GM12891 (cell line): Measurements from ENCODE around the gene KLF3. TPM values are rescaled to one million over a fixed set of nuclear protein-coding genes. Genes with fewer than 3 reads are reported as not detected.
"Not testable (repeated sequence)": the region's sequence is repeated elsewhere in the genome, so short reads cannot be mapped to it uniquely, and the experiment has no call there.

Experiments used
- DNase-seq: peaks from one replicate; pipeline ENCODE4 v3.0.0; 2011; ENCODE audit warnings: low spot score; ENCODE audit not compliant: insufficient read length
- FAIRE-seq: peaks from 2 replicates; lab custom pipeline; 2011; peaks lifted over from hg19 to GRCh38; lab: Jason Lieb, UNC
- PAX5 ChIP-seq: IDR thresholded peaks from 2 replicates; pipeline ENCODE4 v1.6.1; 2011; ENCODE audit warnings: low read length, moderate library complexity, mild to moderate bottlenecking; ENCODE audit not compliant: insufficient read depth, severe bottlenecking
- POLR2A ChIP-seq: IDR thresholded peaks from 2 replicates; pipeline ENCODE4 v1.6.1; 2011; ENCODE audit warnings: low read depth, low read length, control low read depth
- POLR2AphosphoS5 ChIP-seq: IDR thresholded peaks from 2 replicates; pipeline ENCODE4 v1.6.1; 2011; ENCODE audit warnings: low read depth, low read length, control low read depth
- POU2F2 ChIP-seq: IDR thresholded peaks from 2 replicates; pipeline ENCODE4 v1.6.1; 2011; ENCODE audit warnings: low read depth, mild to moderate bottlenecking, control low read depth, low read length, moderate library complexity
- SPI1 ChIP-seq: IDR thresholded peaks from 2 replicates; pipeline ENCODE4 v1.6.1; 2011; ENCODE audit warnings: low read depth, low read length, control low read depth
- TAF1 ChIP-seq: IDR thresholded peaks from 2 replicates; pipeline ENCODE4 v1.6.1; 2011; ENCODE audit warnings: low read depth, low read length, control low read depth
- polyA plus RNA-seq: library from polyadenylated mRNA; unstranded; fragments of >200 nt; gene quantifications from one replicate; pipeline ENCODE4 v1.2.1, GENCODE V29; 2012; ENCODE audit warnings: low read depth, missing spikeins, inconsistent platforms; ENCODE audit not compliant: missing spikeins

The KLF3 gene
- polyA plus RNA-seq: 14.5 TPM

DNA sequence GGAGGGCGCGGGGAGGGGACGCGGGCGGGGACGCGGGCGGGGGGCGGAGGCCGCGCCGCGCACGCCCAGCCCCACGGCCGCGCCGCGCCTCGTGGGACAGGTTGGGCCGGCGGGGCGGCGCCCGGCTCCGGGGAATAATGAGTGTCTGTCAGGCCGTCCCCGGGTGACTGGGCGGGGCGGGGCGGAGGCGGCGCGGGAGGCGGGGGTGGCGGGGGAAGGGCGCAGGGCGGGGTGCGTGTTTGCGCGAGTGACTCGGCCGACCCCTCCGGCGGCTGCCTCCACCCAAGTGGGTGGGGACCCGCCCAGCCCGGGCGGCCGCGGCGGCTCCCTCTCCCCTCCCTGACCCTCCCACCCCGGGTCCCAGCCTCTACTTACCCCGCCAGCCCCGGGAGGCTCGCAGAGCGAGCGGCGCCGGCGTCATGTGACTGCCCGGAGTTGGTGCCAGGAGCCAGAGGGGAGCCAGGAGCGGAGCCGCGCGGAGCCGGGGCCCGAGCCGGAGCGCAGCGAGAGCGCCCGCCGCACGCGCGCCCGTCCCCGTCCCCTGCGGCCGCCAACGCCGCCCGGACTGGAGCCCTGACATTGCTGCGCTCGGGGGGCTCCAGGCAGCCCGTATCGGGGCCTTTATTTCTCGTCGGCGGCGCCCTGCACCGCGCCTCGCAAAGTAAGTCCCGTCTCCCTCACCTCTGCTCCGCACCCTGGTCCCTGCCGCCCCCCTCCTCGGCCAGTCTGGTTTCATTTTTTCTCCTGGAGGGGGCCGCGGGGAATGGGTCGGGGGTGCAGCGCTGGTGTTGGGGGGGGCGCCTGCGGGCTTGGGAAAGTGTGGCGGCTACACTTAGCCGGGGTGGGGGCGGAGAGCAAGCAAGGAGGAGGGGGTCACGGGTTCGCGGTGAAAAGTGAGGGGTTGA, at the start of gene KLF3:
KLF3 (plus strand) TSS at position 399 of the 905 bp plus-strand sequence. CDS start 16,427 bp downstream, outside the sequence.
- FAIRE-seq: peak; percentile 26
- peak; percentile 70 for DNase-seq
- TF ChIP-seq POU2F2 (no peak), POLR2AphosphoS5 (no peak), POLR2A (no peak), TAF1 (peak; percentile 17; the same call in 1 of the 2 replicates)

- FAIRE-seq (no peak), DNase-seq (no peak)
- TF ChIP-seq POU2F2 (no peak), TAF1 (no peak)
These were observed 49.8 kb upstream of the KLF3 start for GRCh38 chr4:38614231-38614630.

DNA sequence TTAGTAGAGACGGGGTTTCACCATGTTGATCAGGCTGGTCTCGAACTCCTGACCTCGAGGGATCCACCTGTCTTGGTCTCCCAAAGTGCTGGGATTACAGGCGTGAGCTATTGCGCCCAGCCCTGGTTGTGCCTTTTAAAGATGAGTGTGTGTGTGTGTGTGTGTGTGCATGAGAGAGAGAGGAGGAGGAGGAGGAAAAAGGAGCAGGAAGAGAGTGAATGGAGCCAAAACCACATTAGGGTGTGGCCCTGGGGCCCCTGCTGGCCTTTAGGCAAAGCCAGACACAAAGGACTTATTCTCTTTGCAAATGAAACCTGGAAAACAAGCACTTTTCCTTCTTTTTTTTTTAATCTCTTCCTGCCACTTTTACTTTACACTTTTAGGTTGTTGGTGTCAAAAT, 48.2 kb upstream of the KLF3 start:
- TF ChIP-seq POLR2A (no peak), SPI1 (no peak), TAF1 (no peak), POLR2AphosphoS5 (no peak), PAX5 (no peak), POU2F2 (no peak)
- DNase-seq (no peak), FAIRE-seq (no peak)

- FAIRE-seq (no peak), DNase-seq (no peak)
- no peak for TF ChIP-seq POLR2A
- TF ChIP-seq POU2F2: no peak
- TF ChIP-seq SPI1: no peak
- TF ChIP-seq PAX5: no peak
- TF ChIP-seq POLR2AphosphoS5: no peak
- no peak for TF ChIP-seq TAF1
These were observed 45.5 kb upstream of the KLF3 start for GRCh38 chr4:38618505-38618904.

DNA sequence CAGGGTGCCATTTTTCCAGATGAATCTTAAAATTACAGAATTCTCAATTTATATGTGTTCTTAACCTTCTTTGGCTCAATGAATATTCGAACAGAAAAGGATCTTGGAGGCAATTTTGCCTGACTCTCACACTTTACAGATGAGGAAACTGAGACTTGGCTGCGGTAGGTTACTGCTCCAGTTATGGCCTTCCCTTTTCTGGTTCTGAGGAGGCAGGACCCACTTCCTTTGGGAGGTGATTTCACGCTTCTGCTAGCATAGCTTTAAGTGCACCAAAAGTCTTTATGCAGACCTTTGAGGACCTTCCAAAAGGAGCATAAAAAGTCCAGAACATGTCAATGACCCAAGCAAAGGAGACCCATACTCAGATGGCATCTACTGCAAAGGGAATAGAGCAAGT, 44.7 kb upstream of the KLF3 start:
- no peak for DNase-seq
- FAIRE-seq: no peak
- TF ChIP-seq POLR2A: no peak
- no peak for TF ChIP-seq TAF1
- TF ChIP-seq POU2F2: no peak
- TF ChIP-seq PAX5: no peak
- no peak for TF ChIP-seq SPI1
- no peak for TF ChIP-seq POLR2AphosphoS5

GRCh38 chr4:38620065-38620464, 43.9 kb upstream of the KLF3 start:
- FAIRE-seq (no peak), DNase-seq (no peak)
- no peak for TF ChIP-seq POU2F2
- no peak for TF ChIP-seq SPI1
- no peak for TF ChIP-seq POLR2A
- TF ChIP-seq TAF1: no peak
- no peak for TF ChIP-seq PAX5
- TF ChIP-seq POLR2AphosphoS5: no peak

DNA sequence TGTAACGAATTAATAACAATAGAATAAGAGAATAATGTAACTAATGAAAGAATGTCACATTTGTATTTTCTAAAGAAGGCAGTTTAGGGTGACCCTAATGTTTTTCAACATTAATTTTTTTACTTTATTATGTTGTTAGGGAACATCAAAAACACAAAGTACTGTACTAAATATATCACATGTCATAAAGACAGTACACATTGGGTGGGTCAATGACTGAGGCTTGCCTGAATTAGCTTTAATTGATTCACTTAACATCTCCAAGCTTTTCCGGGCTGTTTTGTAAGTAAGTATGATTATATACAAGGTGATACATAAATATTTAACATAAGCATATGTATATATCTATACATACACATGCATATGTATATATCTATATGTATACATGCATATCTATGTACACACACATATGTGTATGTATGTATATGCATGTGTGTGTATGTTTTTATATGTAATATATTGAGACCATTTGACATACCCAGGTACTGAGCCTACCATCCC, 43.4 kb upstream of the KLF3 start:
- FAIRE-seq (no peak), DNase-seq (no peak)
- TF ChIP-seq TAF1 (no peak), PAX5 (no peak), POLR2A (no peak), POU2F2 (no peak)

- FAIRE-seq (no peak), DNase-seq (no peak)
- no peak for TF ChIP-seq PAX5
- TF ChIP-seq POLR2AphosphoS5: no peak
- no peak for TF ChIP-seq TAF1
- TF ChIP-seq SPI1: no peak
These were observed 42.8 kb upstream of the KLF3 start for GRCh38 chr4:38621028-38621684.

DNA sequence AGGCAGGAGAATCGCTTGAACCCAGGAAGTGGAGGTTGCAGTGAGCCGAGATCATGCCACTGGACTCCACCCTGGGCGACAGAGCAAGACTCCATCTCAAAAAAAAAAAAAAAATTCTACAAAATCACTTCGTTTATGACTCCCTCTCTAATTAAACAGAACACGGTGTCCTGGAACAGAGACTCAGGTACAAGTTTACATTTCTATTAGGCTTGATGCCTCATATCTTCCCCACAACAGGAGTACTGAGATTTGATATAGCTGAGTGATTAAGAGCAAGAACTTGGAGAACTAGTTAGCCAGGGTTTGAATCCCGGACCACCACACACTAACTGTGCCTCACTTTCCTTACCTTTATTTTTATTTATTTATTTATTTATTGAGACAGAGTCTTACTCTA, 42.2 kb upstream of the KLF3 start:
- no peak for TF ChIP-seq SPI1
- no peak for TF ChIP-seq POU2F2
- no peak for TF ChIP-seq POLR2A
- no peak for TF ChIP-seq PAX5
- no peak for TF ChIP-seq TAF1
- no peak for TF ChIP-seq POLR2AphosphoS5
- DNase-seq: no peak
- FAIRE-seq: no peak

- DNase-seq, FAIRE-seq: not testable (repeated sequence)
These were observed 41.7 kb upstream of the KLF3 start for GRCh38 chr4:38622340-38622739.

DNA sequence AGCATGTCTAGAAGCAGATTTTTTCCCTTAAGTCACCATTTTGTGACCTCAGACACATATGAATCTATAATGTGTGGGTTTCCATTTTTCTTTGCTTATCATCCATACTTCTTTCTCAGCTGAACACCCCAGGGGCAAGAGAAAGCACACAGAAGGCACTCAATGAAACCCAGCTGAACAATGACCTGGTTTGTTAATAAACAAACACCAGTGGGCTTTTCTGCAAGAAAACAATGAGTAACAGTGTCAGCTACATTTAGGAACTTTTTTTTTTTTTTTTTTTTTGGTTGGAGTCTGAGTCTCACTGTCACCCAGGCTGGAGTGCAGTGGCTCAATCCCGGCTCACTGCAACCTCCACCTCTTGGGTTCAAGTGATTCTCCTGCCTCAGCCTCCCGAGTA, 40.7 kb upstream of the KLF3 start:
- no peak for FAIRE-seq
- TF ChIP-seq POLR2AphosphoS5 (no peak), POLR2A (no peak), POU2F2 (no peak), TAF1 (no peak), PAX5 (no peak), SPI1 (no peak)
- no peak for DNase-seq
